GM19463 (cell line): ENCODE data around the gene LHFPL2.
"Not testable (repeated sequence)": the region's sequence is repeated elsewhere in the genome, so short reads cannot be mapped to it uniquely, and the experiment has no call there.

Experiments used
- ATAC-seq: cut with Tn5 transposase; IDR thresholded peaks from one replicate; pipeline ENCODE4 v1.9.1; 2021; ENCODE audit warnings: mild to moderate bottlenecking, moderate library complexity; ENCODE audit not compliant: unreplicated experiment

The LHFPL2 gene

DNA sequence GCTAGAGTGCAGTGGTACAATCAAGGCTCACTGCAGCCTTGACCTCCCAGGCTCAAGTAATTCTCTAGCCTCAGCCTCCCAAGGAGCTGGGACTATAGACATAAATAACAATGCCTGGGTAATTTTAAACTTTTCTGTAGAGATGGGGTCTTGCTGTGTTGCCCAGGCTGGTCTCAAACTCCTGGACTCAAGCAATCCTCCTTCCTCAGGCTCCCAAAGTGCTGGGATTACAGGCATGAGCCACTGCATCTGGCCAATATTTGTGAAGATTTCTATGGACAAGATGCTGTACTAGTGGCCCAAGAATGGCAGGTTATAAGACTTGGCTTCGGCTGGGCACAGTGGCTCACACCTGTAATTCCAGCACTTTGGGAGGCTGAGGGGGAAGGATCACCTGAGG is 18.4 kb upstream of the LHFPL2 start:
- ATAC-seq, result not testable (repeated sequence)

GRCh38 chr5:78666041-78666444 is 17.5 kb upstream of the LHFPL2 start:
- ATAC-seq, result no peak

GRCh38 chr5:78665534-78665933 is 17.0 kb upstream of the LHFPL2 start:
- ATAC-seq, result no peak

- no peak for ATAC-seq
Observed at GRCh38 chr5:78662323-78662722, 13.8 kb upstream of the LHFPL2 start.

GRCh38 chr5:78661691-78662090 is 13.1 kb upstream of the LHFPL2 start:
- peak; percentile 86 for ATAC-seq

DNA sequence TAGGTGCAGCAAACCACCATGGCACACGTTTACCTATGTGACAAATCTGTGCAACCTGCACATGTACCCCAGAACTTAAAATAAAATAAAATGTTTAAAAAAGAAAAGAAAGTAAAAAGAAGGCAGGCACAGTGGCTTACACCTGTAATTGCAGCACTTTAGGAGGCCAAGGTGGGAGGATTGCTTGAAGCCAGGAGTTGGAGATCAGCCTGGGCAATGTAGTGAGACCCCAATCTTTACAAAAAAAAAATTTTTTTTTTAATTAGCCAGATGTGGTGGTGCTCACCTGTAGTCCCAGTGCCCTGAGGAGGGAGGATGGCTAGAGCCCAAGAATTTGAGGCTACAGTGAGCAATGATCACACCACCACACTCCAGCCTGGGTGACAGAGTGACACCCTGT is 12.5 kb upstream of the LHFPL2 start:
- ATAC-seq, result no peak

DNA sequence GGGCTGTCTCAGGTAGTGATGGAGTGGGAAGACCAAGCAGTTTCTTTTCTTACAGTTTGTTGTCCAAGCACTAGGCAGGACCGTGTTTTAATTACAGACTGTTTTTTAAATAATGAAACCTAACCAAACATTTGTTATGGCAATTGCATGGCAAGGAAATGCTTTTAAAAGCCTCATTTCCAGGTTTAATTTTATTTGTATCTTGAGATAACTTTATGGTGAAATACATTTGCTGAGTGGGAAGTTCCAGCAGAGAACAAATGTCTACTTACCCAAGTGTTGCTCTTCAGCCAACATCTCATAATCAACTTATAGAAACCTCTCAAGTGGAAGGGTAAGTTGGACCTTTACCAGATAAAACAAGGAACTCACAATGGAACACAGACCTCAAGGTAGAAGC is 11.8 kb upstream of the LHFPL2 start:
- ATAC-seq, result no peak

- no peak for ATAC-seq
Observed at GRCh38 chr5:78659714-78660113, 11.1 kb upstream of the LHFPL2 start.

GRCh38 chr5:78659114-78659513 is 10.5 kb upstream of the LHFPL2 start:
- ATAC-seq, result no peak

GRCh38 chr5:78657201-78657600 is 8.6 kb upstream of the LHFPL2 start:
- no peak for ATAC-seq

- ATAC-seq, result no peak
Observed at GRCh38 chr5:78655746-78656290, 7.2 kb upstream of the LHFPL2 start.

GRCh38 chr5:78654386-78654785 is 5.8 kb upstream of the LHFPL2 start:
- no peak for ATAC-seq

DNA sequence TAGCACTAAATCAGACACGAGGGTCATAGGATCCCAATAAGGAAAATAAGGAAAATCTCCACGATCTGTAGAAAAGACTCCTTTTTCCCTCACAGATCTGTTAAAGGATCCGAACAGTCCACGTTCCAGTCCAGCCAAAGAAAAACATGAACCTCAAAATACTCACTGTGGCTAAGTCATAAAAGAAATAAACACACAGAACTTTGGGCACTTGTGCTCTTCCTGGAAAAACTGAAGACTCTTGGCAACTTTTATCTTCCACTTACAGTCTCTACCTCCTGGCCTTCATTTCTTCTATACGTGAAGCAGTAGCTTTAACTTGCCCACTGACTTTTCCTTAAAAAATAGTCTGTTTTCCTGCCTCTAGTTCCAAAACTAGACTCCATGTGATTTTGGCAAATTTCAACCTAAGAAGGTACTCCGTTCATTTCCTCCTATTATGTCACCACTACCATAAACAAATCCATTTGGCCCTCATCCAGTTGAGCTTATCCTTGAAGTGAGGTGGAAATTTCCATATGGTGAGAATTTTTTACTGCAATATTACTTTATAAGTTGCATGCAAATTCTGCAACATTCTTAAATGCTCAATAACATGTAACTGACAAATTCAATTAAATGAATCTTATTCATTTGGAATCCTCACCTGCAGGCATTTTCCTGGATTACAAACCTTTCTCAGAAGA is 5.3 kb upstream of the LHFPL2 start:
- no peak for ATAC-seq

DNA sequence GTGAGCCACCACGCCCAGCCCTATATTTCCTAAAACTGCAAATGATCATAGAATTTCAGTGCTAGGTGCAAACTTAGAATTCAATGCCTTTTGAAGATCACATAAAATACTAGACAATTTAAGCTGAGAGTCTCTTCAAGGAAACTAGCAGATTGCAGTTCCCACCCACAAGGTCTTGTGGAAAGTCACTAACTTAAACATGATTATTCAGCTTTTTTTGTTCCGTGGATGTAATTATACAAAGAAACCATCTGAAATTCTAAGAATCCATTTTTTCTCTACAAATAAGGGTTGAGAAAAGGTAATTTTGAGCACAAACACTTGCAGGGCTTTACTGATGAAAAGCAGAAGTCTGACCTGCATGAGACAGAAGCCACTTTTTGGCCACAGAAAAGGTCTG is 4.5 kb upstream of the LHFPL2 start:
- no peak for ATAC-seq

DNA sequence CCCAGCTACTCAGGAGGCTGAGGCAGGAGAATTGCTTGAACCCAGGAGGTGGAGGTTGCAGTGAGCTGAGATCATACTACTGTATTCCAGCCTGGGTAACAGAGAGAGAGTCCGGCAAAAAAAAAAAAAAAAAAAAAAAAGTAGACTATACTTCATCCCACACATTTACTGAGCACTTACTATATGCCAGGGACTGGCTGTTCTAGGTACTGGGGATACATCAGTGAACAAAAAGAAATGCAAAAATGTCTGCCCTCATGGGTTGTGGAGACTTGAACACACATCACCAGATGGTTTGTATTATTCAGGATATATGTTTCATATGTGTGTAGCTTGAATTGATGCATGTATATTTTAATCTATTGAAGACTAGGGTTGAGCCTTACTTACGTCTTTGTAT is 2.9 kb upstream of the LHFPL2 start:
- ATAC-seq, result no peak

DNA sequence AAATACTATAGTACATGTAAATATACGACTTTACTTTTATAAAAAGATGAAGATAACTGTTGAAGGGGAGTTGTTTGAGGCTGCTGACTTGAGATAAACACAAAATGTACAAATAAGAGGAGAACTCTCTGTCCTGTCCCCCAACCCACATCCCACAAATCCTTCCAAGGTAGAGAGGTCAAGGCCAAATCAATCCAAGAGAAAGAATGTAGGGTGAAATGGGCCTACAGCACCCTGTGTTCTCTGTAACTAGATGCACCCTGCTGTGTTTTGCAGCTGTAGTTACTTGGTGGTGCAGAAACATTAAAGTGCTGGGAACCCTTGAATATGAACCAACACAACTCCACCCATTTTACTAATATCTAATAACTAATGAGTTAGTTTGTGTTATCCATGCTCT is 2.0 kb upstream of the LHFPL2 start:
- no peak for ATAC-seq

- no peak for ATAC-seq
Observed at GRCh38 chr5:78649861-78650496, 1.4 kb upstream of the LHFPL2 start.

DNA sequence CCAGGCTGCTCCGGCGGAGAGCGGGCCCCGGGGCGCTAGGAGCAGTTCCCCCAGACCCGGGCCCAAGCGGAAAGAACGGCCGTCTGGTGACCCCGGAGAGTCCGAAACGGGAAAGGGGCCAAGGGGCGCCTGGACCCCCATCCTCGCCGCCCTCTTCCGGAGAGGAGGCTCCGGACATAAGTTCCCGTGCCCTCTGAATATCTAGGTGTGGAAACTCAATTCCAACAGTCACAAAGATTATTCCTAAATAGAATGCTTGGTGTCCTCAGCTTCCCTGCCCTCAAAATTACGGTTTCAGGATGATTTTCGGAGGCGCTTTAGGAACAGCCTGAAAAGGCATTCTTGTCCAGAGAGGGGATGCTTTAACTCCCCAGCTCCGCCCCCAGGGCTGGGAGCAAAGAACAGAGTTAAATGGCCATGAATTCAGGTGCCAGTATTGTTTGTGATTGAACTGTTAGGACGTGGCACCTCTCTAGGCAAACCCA is 681 bp upstream of the LHFPL2 start:
- no peak for ATAC-seq

- peak; percentile 35 for ATAC-seq
Observed at GRCh38 chr5:78647838-78648358, 674 bp downstream of the LHFPL2 start.

DNA sequence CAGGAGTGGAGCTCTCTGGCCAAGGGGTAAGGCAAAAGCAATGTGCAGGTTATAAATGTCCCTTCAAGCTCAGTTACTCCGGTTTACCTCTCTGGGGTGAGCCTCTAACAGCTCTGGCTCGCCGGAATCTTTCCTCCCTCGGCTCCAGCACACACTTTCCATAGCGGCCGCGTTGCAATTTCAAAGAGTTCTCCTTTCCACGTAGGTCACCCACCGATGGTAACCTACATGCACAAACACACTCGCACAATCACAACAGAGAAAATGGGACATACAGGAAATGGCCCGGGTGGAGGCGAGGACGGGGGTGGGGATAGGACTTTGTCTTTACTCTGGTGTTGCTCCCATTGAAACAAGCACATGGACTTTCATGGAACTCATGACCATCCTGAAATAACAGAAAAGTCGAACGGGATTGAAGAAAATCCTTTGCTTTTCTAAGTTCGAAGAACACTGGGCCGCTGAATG is 1.2 kb downstream of the LHFPL2 start:
- no peak for ATAC-seq

DNA sequence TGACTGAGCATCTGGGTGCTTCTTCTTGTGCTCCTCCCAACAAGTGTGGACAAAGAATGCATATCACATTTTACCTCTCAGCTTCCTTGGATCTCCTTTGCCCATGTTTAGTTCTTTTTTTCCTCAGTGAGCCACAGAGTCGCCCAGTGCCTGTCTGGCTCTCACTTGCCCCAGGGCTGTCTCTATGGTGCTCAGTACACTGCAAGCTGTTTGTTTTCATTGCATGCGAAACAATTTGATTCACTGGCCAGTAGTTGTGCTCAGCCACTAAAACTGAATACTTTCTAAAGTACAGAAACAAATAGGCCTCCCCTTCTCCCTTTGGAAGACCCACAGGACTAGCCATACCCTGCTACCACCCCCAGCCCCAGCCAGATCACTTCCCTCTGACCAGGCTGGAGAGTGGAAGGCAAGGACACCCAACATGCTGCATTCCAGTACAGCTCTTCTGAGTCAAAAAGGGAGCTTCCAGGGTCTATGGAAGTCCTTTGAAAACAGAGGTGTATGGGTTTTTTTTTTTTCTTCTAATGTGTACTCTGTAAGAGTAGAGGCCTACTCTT is 3.8 kb downstream of the LHFPL2 start:
- ATAC-seq, result no peak

DNA sequence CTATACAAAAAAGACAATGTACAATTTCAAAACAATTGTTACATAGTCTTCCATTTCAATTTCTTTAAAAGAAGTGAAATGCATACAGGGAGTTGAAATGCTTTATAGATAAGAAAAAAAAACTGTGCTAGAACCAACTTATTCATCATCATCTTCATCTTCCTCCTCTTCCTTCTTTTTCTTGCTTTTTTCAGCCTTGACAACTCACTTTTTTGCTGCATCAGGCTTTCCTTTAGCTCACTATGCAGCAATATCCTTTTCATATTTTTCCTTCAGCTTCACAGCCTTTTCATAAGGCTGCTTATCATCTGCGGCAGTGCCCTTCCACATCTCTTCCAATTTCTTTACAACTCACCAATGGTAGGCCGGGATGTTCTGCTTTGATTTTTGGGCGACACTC is 4.4 kb downstream of the LHFPL2 start:
- no peak for ATAC-seq
